HG02571 (cell line): Measurements from ENCODE around the gene NTRK3.

Source experiments
- ATAC-seq: cut with Tn5 transposase; IDR thresholded peaks from one replicate; pipeline ENCODE4 v1.9.1; 2021; ENCODE audit warnings: mild to moderate bottlenecking, moderate library complexity; ENCODE audit not compliant: unreplicated experiment

Gene NTRK3

DNA sequence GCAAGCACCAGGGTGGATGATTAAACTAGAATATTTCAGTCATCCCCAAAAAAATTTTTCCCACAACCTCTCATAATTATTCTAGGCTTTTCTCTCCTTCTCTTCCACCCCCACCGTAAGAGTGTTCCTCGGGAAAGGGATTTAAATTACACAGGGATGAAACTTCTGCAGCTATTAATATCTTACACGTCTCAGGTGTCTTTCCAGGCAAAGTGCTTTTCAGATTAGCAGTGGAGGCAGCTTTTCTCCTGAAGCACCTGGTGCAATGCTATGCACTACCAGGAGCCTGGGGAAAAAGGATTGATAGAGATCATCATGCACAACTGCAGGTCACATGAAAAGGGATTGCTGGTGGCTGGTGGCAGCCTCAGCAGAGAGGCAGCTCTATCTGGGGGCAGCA is 250.4 kb downstream of the NTRK3 start:
- ATAC-seq: no peak

DNA sequence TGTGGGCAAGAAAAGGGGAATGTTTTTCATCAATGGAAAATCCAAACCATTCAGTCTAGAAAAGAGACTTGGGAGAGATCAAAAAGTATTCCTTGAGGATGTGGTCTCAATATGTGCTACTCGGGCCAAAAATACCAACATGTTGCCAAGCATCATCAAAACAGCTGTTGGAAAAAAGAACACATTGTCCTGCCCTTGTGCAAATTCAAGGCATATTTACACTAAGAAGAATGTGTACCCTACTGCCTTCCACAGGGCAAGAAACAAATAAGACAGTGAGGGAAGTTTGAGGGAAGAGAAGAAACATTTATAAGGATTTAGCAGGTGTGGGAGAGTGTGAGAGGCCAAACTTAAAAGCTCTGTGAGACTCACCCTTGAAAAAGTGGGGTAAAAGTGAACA is 252.1 kb downstream of the NTRK3 start:
- no peak for ATAC-seq

DNA sequence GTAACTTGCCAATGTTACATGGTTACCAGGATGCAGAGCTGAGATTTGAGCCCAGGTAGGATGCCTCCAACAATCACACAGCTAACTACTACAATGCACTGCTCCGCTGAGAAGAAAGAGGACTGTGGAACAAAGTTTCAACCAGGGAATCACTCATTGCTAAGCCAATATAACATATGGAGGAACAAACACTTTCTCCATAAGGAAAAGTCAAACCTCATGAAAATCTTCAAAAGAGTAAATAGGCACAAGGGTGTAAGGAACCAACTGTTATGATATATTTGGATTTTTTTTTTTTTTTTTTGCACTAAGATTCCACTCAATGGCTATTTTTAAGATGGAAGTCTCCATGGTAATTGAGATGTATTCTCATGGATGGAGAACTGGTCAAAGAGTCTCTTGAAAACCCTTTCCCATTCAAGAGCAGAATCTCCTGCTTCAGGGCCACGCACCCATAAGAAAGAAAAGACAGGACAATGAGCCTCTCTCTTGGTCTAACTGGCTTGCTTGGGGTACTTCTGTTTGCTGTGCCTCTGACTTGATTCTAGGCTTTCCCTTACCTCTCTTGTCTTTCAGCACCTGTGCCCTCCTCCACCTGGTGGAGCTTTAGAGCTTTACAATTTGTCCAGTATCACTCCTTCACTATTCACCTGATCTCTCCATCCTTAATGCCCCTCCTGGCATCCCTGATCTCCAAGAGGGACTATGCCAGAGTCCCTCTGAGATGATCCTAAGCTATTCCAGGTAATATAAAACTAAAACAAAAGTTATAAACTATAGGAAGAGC is 252.8 kb downstream of the NTRK3 start:
- ATAC-seq: no peak

DNA sequence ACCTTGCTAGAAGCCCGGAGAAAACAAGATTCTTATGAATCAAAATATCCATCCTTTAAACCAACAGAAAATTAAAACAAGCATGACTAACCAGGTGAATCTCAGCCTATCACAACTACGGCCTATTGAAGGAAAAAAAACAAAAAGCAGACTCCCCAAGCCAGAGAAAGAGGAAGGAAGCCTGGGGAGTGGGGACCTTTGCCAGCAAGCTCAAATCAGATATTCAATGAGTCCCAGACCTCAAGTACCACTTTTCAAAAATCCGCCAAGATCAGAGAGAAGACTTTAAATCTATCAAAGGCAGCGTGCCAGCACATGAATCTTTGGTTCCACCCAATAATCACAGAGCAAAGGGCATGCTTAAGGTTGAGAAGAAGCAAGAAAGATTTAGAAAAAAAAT is 253.8 kb downstream of the NTRK3 start:
- no peak for ATAC-seq

DNA sequence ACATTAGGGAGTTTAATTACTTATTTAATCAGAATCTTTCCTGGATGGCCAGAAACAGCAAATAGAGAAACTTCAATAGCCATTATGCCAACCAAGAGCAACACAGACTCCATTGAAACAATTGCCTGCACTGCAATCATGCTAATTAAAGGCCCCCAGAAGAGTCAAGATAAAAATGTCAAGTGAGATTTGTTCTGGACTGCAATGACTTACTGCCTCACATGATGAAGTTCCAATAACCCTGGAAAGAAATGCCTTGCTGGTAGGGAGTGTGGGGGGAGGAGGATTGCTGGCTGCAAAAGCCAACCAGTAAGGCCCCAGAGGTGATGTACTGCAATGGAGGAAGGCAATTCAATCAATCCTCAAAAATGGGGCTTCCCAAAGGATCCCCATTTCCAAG is 257.9 kb downstream of the NTRK3 start:
- no peak for ATAC-seq

DNA sequence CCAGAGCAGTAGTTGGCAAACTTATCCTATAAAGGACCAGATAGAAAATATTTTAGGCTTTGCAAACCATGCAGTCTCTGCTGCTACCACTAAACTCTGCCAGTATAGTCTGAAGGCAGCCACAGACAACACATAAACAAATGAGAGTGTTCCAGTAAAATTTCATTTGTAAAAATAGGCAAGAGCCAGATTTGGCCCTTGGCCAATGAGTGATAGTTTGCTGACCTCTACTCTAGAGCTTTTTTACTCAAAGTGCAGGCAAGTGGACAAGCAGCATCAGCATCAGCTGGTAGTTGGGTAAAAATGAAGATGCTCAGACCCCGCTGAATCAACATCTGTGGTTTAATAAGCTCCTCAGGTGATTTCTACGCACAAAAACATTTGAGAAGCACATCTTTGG is 269.8 kb downstream of the NTRK3 start:
- no peak for ATAC-seq

DNA sequence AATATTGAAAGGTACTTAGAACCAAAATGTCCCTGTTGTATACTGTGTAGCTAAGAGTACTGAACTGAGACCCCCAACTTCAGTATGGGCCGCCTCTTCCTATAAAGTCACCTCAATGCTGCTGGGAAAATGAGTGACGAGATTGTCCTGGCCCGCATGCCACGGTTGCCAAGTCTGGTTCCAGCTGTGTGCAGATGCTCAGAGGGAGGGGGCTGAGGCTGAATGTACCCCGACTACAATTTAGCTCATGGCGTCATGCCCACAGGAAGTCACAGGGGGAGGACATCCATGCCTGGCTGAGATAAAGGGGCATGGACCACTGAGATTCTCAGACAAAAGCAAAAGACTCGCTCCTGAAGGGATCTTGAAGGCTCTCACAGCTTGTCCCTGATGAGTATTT is 271.1 kb downstream of the NTRK3 start:
- ATAC-seq: no peak

DNA sequence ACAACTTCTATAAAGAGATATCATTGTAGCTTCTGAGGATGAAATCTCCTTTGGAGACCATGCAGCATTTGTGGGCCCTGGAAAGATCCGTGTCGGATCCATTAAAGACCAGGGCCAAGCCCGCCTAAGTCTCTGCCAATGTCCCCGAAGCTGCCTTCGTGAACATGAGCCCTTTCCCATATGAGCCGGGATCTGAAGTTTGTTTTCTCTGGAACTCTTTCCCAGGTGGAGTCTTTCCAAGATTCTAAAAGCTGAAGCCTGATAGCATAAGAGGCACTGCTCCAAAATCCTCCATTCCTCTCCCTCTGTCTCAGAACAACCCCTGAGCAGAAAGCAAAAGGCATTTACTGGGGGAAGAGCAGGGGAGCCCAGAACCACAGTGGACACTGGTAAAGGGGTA is 274.6 kb downstream of the NTRK3 start:
- no peak for ATAC-seq

DNA sequence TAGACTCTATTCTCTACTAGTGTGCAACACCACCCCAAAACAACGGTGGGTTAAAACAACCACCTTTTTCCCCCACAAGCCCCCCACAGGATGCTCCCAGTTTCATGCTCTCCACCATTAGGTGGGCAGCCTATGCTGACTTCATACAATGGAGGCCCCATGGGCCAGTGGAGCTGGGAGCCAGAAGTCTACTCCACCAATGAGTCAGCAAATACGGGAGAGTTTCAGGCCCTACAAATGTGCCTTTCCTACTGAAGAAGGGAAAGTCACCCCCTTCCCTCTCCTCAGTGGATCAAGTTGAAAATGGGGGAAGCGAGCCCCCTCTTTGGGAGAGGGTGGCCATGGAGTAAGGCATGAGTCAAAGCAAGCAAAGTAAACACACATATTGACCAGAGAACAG is 278.6 kb downstream of the NTRK3 start:
- ATAC-seq: no peak

DNA sequence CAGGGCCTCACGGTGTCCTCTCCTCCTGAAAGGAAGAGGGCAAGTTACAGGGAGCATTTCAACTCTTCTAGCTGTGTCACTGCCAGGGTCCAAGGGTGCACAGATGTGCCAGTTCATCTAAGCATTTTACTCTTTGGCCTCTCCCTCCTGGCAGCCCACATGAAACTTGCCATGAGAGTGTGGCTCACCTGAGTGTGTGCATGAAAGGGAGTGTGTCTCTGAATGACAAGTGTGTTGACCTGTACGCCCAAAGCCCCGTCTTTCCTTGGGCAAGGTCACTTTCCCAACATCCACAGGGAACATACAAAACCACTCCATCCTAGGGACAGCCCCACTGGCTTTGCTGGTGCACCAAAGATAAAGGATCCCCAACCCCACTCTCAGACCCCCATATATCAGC is 280.0 kb downstream of the NTRK3 start:
- ATAC-seq: no peak

DNA sequence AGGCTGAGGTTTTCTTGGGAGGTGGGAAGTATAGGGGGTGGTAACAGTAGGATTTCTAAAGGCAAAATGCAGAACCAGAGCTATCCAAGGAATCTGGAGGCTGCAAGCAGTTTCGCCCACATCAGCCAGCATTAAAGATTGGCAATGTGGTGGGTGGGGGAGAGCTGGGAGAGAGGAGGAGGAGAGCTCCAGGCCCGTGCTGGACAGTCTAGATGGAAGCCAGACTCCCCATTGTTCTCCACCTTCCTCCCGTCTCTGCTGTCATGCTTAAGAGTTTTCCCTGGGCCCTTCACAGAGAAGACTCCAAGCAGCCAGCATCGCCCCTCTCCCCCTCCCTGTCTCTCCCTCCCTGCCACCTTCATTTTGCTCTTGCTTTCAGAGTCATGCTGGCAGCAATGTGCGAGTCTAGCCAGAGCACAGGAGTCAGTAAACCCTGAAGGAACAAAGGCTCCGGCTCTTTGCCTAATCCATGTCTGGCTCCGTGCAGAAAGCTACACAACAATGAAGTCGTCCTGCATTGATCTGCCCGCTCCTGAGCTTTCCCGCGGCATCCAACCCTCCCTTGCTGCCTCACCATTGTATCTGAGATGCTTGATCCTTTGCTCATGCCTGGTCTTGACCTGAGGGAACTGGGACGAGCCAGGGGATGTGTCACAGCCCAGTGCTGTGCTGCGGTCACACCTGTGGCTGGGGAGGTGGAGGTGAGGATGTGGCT is 282.9 kb downstream of the NTRK3 start:
- ATAC-seq: no peak

DNA sequence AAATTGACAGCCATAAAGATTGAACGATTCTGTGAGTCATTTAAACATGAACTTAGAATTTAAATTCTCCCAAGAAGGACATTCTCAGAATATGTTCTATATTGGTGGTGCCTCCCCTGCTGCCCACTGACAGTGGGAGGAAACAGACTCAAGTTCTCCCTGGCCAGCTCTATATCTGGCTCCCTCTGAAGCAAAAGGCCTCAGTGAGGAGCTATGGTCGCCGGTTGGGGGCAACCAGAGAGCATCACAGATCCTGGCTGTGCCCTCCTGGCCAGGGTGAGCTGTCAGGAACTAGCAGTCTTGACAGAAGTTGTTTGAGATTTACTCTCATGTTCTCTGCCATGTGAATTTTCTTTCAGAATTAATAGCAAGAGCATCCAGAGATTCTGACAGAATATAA is 285.5 kb downstream of the NTRK3 start:
- ATAC-seq: no peak

DNA sequence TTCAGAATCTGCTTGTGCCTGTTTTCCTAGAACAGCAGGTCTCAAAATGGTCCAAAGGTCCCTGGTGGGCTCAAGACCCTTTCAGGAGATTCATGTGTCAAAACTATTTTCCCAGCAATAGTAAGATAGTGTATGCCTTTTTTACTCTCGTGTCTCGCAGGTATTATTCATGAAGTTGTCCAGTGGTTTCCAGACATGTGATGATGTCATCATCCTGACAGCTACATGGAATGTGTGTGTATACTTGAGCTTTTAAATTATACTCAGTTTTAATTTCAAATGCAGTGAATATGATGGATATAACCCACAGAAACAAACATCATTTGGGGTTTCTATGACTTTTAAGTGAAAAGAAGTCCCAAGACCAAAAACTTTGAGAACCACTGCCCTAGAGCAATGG is 288.6 kb downstream of the NTRK3 start:
- ATAC-seq: no peak

DNA sequence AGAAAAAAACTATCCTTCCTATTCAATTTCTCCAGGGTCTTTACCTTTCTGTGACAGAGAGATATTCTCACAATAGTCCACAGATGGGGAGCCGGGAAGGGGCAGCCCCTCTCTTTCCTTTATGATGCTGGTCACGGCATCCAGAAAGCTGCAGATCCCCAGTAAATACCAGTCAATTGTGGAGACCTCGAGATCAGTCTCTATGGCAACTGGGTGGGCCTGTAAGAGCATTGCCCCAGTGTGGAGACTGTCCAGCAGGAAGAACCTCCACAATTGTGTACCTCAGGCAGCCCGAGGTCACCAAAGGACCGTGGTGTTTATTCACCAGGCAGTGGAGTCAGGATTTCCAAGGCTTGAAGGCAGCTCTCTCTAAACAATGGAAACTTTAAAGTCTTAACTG is 291.2 kb downstream of the NTRK3 start:
- ATAC-seq: no peak

DNA sequence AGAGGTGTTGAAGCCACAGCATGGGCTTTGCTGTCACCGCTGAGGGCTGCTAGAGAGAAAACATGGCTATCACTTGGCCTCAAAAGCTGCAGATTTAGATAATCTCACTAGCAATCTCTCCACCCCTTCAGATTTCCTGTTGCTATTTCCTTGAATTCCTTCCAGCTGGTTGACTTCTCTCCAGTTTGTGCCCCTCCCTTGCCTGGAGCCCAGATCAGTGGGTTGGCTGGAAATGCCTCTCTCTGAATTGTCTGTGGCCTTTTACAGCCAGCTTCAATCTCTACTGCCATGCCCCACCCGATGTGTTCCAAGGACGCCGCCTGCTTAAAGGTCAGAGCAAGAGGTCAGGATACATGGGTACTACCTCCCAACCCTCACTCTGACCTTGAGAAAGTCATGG is 294.1 kb downstream of the NTRK3 start:
- ATAC-seq: no peak

DNA sequence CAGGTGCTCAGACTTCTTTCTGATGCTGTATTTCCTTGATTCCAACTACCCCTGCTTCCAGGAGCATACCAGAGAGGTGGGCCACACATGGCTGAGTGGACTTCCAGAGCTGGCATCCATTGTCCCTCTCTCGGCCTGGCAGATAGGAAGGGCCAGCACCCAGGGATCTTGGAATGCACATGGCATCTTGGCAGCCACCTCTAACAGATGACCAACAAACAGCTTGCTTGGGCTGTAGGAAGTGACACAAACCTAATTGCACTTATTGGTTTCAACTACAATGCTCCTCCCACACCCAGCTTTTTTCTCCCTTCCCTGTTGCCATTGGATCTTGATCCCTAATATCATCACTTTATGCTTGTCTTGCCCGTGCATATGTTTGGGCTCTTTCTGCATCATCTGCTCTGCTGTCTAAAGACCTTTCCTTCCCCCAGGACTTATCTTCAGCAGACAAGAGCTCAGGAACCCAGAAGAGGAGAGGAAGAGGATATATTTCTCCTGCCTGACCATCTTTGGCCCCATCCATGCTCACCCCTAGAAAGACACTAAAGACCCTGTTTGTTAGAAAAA is 294.6 kb downstream of the NTRK3 start:
- ATAC-seq: no peak

DNA sequence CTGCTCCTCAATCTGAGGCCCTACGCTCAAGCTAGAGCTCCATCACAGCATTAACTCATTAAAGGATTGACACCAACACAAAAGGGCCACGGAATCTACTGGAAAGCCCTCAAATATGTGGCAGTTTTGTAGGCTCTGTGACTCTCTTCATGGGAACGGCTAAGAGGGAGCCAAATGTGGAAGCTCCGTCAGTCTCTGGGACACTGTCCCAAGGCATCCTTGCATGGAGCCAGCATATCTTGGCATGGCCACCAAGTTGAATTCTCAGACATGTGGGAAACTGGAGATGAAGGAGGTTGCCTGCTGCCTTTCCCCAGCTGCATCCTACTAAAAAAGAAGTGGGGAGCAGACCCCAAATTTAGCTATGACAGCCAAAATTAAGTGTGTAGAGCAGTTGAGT is 296.9 kb downstream of the NTRK3 start:
- no peak for ATAC-seq

DNA sequence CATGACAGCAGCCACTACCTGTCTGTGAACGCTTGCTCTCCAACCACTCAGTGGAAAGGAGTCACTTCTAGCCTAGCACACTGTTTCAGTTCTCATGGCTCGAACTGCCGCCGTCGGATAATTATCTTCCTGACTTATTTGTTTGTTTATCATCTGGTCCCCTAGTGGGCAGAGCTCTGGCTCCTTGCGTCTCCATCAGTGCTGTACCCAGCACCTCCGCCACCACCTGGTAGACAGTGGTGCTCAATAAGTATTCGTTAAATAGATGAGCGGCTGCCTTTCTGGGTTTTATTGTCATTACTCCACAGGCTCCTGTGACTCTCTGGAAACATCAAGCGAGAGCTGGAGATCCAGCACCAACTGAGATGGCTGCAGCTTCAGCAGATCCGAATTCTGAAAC is 297.5 kb downstream of the NTRK3 start:
- no peak for ATAC-seq

DNA sequence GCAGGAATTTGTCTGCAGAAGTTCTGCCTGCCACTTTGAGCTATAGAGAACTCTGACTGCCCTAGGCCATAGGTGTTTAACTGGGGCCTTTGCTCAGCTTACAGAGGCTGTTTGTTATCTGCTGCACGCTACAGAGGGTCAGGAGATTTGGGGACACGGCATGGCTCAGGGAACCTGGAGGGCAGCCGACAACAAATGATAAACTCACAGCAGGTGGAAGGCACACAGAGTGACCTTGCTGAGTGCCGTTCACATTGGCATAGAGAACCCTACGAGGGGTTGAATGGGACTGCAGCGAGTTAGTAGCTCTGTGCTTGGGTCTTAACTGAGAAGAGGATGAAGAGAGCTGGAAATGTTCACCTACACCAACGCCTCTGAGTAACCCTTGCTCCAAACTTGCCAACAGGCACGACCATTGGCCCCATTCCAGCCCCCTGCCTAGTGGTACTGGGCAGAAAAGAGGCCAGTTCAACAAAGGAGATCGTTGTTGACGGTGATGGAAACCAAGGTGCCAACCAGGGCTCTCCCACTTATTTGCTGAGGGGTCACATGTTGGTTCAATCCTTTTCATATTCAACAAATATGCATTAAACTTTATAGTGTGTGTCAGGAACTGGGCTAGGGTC is 301.1 kb downstream of the NTRK3 start:
- ATAC-seq: no peak

DNA sequence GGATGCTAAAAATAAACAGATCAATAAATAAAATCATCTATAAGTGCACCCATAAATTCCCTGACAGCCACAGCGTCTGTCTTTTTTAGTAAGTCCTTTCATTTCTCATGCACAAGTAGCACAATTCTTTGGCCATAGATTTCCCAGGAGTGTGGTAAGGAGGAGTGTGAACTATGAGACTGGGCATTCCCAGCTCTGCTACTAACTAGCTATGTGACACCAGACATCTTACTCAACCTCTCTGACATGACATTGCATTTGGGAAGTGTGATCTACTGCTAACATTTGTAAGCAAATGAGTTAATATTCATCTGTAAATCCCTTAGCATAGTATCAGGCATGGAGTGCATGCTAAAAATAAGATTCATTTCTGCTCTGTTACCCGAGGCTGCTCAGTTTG is 301.7 kb downstream of the NTRK3 start:
- no peak for ATAC-seq

DNA sequence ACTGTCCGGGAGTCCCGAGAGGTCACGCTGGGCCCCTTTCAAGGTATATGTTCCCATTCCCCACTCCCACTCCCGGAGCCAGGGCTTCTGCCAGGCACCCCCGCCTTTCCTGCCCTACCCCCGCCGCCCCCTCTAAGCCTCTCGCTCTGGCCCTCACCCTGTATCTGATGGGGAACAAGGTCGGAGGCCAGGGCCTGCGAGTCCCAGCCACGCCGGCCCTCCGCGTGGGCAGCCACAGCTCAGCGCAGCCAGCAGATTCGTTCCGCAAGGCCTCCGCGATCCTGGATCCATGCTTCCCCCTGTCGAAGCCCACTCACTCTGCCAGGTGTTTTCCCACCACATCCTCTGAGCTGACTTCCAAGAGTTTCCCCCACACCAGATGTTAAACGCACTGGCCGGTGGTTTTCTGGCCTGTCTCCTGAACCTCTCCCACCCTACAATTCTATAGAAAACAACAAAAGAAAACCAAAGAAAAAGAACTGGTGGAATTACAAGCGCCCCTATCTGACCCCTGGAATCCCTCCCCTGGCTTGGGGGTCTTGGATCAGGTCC is 303.7 kb downstream of the NTRK3 start:
- no peak for ATAC-seq
